ENCODE results near the gene SNN.
A peak's percentile ranks its signal among the peaks of the same experiment; 100 is the strongest.

The SNN gene

GRCh38 chr16:11676799-11677198 is 8.5 kb downstream of the SNN start:
- TF ChIP-seq CTCF (conservative IDR thresholded peaks at IDR 0.05; ENCODE audit: low read depth, low read length): no peak
- no peak for DNase-seq (ENCODE audit: low read depth)
- H3K4me3 ChIP-seq (ENCODE audit: low read length): no peak overlapping the region

GRCh38 chr16:11677451-11677951 is 9.2 kb downstream of the SNN start:
- no peak for TF ChIP-seq CTCF (conservative IDR thresholded peaks at IDR 0.05; ENCODE audit: low read depth, low read length)
- peak; percentile 25 for DNase-seq (ENCODE audit: low read depth)
- no peak overlapping the region for H3K4me3 ChIP-seq (ENCODE audit: low read length)

GRCh38 chr16:11677959-11678881 is 10.0 kb downstream of the SNN start:
- no peak overlapping the region for H3K4me3 ChIP-seq (ENCODE audit: low read length)
- DNase-seq (ENCODE audit: low read depth): no peak
- TF ChIP-seq CTCF (conservative IDR thresholded peaks at IDR 0.05; ENCODE audit: low read depth, low read length): no peak

GRCh38 chr16:11679250-11679649 is 11.0 kb downstream of the SNN start:
- H3K4me3 ChIP-seq (ENCODE audit: low read length): no peak overlapping the region
- TF ChIP-seq CTCF (conservative IDR thresholded peaks at IDR 0.05; ENCODE audit: low read depth, low read length): no peak
- no peak for DNase-seq (ENCODE audit: low read depth)

GRCh38 chr16:11679941-11680911 is 12.0 kb downstream of the SNN start:
- no peak for TF ChIP-seq CTCF (conservative IDR thresholded peaks at IDR 0.05; ENCODE audit: low read depth, low read length)
- no peak for DNase-seq (ENCODE audit: low read depth)
- H3K4me3 ChIP-seq (ENCODE audit: low read length): no peak overlapping the region

- H3K4me3 ChIP-seq (ENCODE audit: low read length): no peak overlapping the region
- no peak for DNase-seq (ENCODE audit: low read depth)
Measured at GRCh38 chr16:11681556-11681955, 13.3 kb downstream of the SNN start.

More at GRCh38 chr16:11681556-11681955, 13.3 kb downstream of the SNN start:
- no peak for TF ChIP-seq CTCF (conservative IDR thresholded peaks at IDR 0.05; ENCODE audit: low read depth, low read length)
